ENCODE measurements around the gene HPN.

- TF ChIP-seq CTCF (IDR thresholded peaks at IDR 0.05) (no peak), ZFX (IDR thresholded peaks at IDR 0.05; ENCODE audit: borderline replicate concordance) (no peak)
Observed at GRCh38 chr19:35054626-35055025, 13.1 kb downstream of the HPN start.

Data from 22Rv1 (cell line).